Esophagus squamous epithelium (tissue), 5 donors: ENCODE data around the gene AKNAD1. TPM values are rescaled to one million over a fixed set of nuclear protein-coding genes. Genes with fewer than 3 reads are reported as not detected.
A peak's percentile ranks its signal among the peaks of the same experiment; 100 is the strongest.

Source experiments
- DNase-seq: peaks from one replicate; lab custom pipeline; 2025; lab: John Stamatoyannopoulos, UW
- H3K27ac ChIP-seq, 4 donors: fragments of 200-600 bp; sonication (generic); one replicate each; pipeline ENCODE4 v1.5.1; 2016 to 2019; ENCODE audit warnings: mild to moderate bottlenecking in 1 of 4
- H3K27me3 ChIP-seq, 4 donors: fragments of 200-600 bp; sonication (generic); 1 replicate in 3 of 4; 2 replicates in 1 of 4; pipeline versions ENCODE4 v1.5.1 to v1.6.0; 2017 to 2021; ENCODE audit warnings: antibody characterized with exemption in 1 of 4
- H3K36me3 ChIP-seq, 3 donors: fragments of 200-600 bp; sonication (generic); one replicate each; pipeline ENCODE4 v1.5.1; 2016 to 2019
- H3K4me1 ChIP-seq, 3 donors: fragments of 200-600 bp; sonication (generic); one replicate each; pipeline ENCODE4 v1.5.1; 2017 to 2019
- H3K4me3 ChIP-seq, 4 donors: fragments of 200-600 bp; sonication (generic); 1 replicate in 3 of 4; 2 replicates in 1 of 4; pipeline ENCODE4 v1.5.1; 2016 to 2019; ENCODE audit warnings: mild to moderate bottlenecking in 2 of 4, moderate library complexity in 1 of 4
- H3K9me3 ChIP-seq, 3 donors: fragments of 200-600 bp; sonication (generic); one replicate each; pipeline ENCODE4 v1.5.1; 2016 to 2019
- CTCF ChIP-seq, 6 experiments: fragments of 450-650 bp in 4 of 6; fragments of 200-600 bp in 2 of 6; sonication (generic) in 2 of 6; IDR thresholded peaks; one replicate each; pipeline ENCODE4 v1.5.1; 2016 to 2019; ENCODE audit warnings: antibody characterized with exemption in 6 of 6, mild to moderate bottlenecking in 4 of 6, moderate library complexity in 4 of 6
- POLR2A ChIP-seq, 4 donors: fragments of 450-650 bp; IDR thresholded peaks; one replicate each; pipeline ENCODE4 v1.6.1; 2017; ENCODE audit warnings: antibody characterized with exemption in 4 of 4, mild to moderate bottlenecking in 4 of 4, moderate library complexity in 3 of 4
- WGBS, 2 donors: methylation state at CpG; one replicate each; pipeline ENCODE4 v1.1.5; 2018; 5-methylcytosine and 5-hydroxymethylcytosine counted together
- intact Hi-C: fragments of 100-400 bp; cut with DNase I; formaldehyde crosslinking; loops from one replicate; pipeline ENCODE4 v1.15.0; 2022
- total RNA-seq, 4 donors: library from RNA; depleted of rRNA; stranded (reverse); fragments of >200 nt; gene quantifications; one replicate each; pipeline ENCODE4 v1.1.0, GENCODE V29; 2016
- donor health status: DM: yes; HTN: yes; CAD: no.

Gene AKNAD1
- total RNA-seq, 4 donors from 2014 or later = 0.09 to 4.8 (median 2.6) TPM; not detected in 1

- no peaks in the 10 kb centered on the region for H3K9me3 ChIP-seq
- no peaks in the 10 kb centered on the region for H3K27me3 ChIP-seq
- TF ChIP-seq POLR2A (IDR thresholded peaks at IDR 0.05) = no peak
- no peak for TF ChIP-seq CTCF (IDR thresholded peaks at IDR 0.05)
- DNase-seq = no peak
- H3K27ac ChIP-seq = peak overlapping the region; percentile 25 to 87 (median 60)
- intact Hi-C loops = no loop called here
- 50 to 65% methylated on average over 4 of the region's 4 CpGs for WGBS, 2 donors
- H3K4me3 ChIP-seq = no peak overlapping the region
- peaks cover 15 to 48% (median 19%) of the 10 kb centered on the region in 3 donors for H3K4me1 ChIP-seq
- H3K36me3 ChIP-seq = peaks cover 0 to 26% (median 4%) of the 10 kb centered on the region in 3 donors
These were observed 42.4 kb downstream of the AKNAD1 start for GRCh38 chr1:108814343-108815125.

- H3K27ac ChIP-seq = peak overlapping the region in 1 of 4 donors; percentile 79
- no peak overlapping the region for H3K4me3 ChIP-seq
- no peak for DNase-seq
- peaks cover 15 to 48% (median 19%) of the 10 kb centered on the region in 3 donors for H3K4me1 ChIP-seq
- H3K36me3 ChIP-seq = peaks cover 0 to 37% (median 4%) of the 10 kb centered on the region in 3 donors
- no peaks in the 10 kb centered on the region for H3K9me3 ChIP-seq
- TF ChIP-seq CTCF (IDR thresholded peaks at IDR 0.05) (no peak), POLR2A (IDR thresholded peaks at IDR 0.05) (no peak)
- intact Hi-C loops = no loop called here
- no peaks in the 10 kb centered on the region for H3K27me3 ChIP-seq
- WGBS, 2 donors = 57 to 80% methylated on average over 2 of the region's 2 CpGs
These were observed 43.6 kb downstream of the AKNAD1 start for GRCh38 chr1:108813326-108813725.

- Histone ChIP-seq H3K4me3 (no peak overlapping the region), H3K4me1 (peaks cover 2 to 33% (median 13%) of the 10 kb centered on the region in 3 donors), H3K36me3 (peaks cover 0 to 54% (median 6%) of the 10 kb centered on the region in 3 donors), H3K27me3 (no peaks in the 10 kb centered on the region), H3K9me3 (no peaks in the 10 kb centered on the region), H3K27ac (no peak overlapping the region)
- TF ChIP-seq POLR2A (IDR thresholded peaks at IDR 0.05) = no peak
- no peak for TF ChIP-seq CTCF (IDR thresholded peaks at IDR 0.05)
- intact Hi-C loops = no loop called here
- no peak for DNase-seq
- 92 to 93% methylated on average over 3 of the region's 3 CpGs for WGBS, 2 donors
These were observed 45.3 kb downstream of the AKNAD1 start for GRCh38 chr1:108811611-108812010.

GRCh38 chr1:108808438-108808837, 48.5 kb downstream of the AKNAD1 start:
- WGBS, 2 donors = 84 to 88% methylated on average over 4 of the region's 4 CpGs
- no peak for DNase-seq
- H3K27me3 ChIP-seq = no peaks in the 10 kb centered on the region
- H3K4me1 ChIP-seq = peaks cover 0 to 3% (median 0%) of the 10 kb centered on the region in 3 donors
- no peak overlapping the region for H3K4me3 ChIP-seq
- H3K27ac ChIP-seq = no peak overlapping the region
- no peaks in the 10 kb centered on the region for H3K9me3 ChIP-seq
- intact Hi-C loops = no loop called here
- no peak for TF ChIP-seq POLR2A (IDR thresholded peaks at IDR 0.05)
- TF ChIP-seq CTCF (IDR thresholded peaks at IDR 0.05) = no peak
- peaks cover 8 to 83% (median 9%) of the 10 kb centered on the region in 3 donors for H3K36me3 ChIP-seq

- intact Hi-C loops = no loop called here
- Histone ChIP-seq H3K4me3 (no peak overlapping the region), H3K27me3 (no peaks in the 10 kb centered on the region), H3K27ac (no peak overlapping the region), H3K36me3 (peaks cover 9 to 94% (median 23%) of the 10 kb centered on the region in 3 donors), H3K9me3 (no peaks in the 10 kb centered on the region), H3K4me1 (no peaks in the 10 kb centered on the region)
- WGBS, 2 donors = 93 to 95% methylated on average over 11 of the region's 11 CpGs
- TF ChIP-seq CTCF (IDR thresholded peaks at IDR 0.05) (no peak), POLR2A (IDR thresholded peaks at IDR 0.05) (no peak)
- no peak for DNase-seq
These were observed 53.3 kb downstream of the AKNAD1 start for GRCh38 chr1:108803548-108803947.
